HG03469 (cell line): Measurements from ENCODE around the gene SS18L1.
A peak's percentile ranks its signal among the peaks of the same experiment; 100 is the strongest.
"Not testable (repeated sequence)": the region's sequence is repeated elsewhere in the genome, so short reads cannot be mapped to it uniquely, and the experiment has no call there.

Experiments
- ATAC-seq: cut with Tn5 transposase; IDR thresholded peaks from one replicate; pipeline ENCODE4 v1.9.1; 2021; ENCODE audit warnings: mild to moderate bottlenecking, moderate library complexity, moderate number of reproducible peaks; ENCODE audit not compliant: unreplicated experiment

Gene SS18L1

GRCh38 chr20:62143081-62143956, at the start of gene SS18L1, which contains the start of gene PSMA7:
TSS of gene SS18L1 (plus strand) at chr20:62143769. CDS start at chr20:62143821, 52 bp downstream.
TSS of gene PSMA7 (minus strand) at chr20:62143394. CDS start at chr20:62143303, 91 bp downstream.
- ATAC-seq, result peak; percentile 49

- ATAC-seq, result no peak
These were observed 46.9 kb upstream of the SS18L1 start for GRCh38 chr20:62096421-62097380.

GRCh38 chr20:62097881-62098407, 45.6 kb upstream of the SS18L1 start:
- no peak for ATAC-seq

GRCh38 chr20:62101078-62101477, 42.5 kb upstream of the SS18L1 start:
- ATAC-seq, result no peak

- no peak for ATAC-seq
These were observed 39.9 kb upstream of the SS18L1 start for GRCh38 chr20:62103508-62104233.

GRCh38 chr20:62104234-62104789, 39.3 kb upstream of the SS18L1 start:
- ATAC-seq, result no peak

GRCh38 chr20:62104791-62105345, 38.7 kb upstream of the SS18L1 start:
- ATAC-seq, result no peak

- no peak for ATAC-seq
These were observed 38.0 kb upstream of the SS18L1 start for GRCh38 chr20:62105592-62105991.

- no peak for ATAC-seq
These were observed 32.4 kb upstream of the SS18L1 start for GRCh38 chr20:62111148-62111547.

GRCh38 chr20:62112368-62112767, 31.2 kb upstream of the SS18L1 start:
- ATAC-seq, result no peak

GRCh38 chr20:62114894-62115293, 28.7 kb upstream of the SS18L1 start:
- ATAC-seq, result no peak

- ATAC-seq, result not testable (repeated sequence)
These were observed 27.7 kb upstream of the SS18L1 start for GRCh38 chr20:62115800-62116407.

- ATAC-seq, result no peak
These were observed 26.8 kb upstream of the SS18L1 start for GRCh38 chr20:62116558-62117361.

- ATAC-seq, result no peak
These were observed 26.3 kb upstream of the SS18L1 start for GRCh38 chr20:62117362-62117646.

- no peak for ATAC-seq
These were observed 25.9 kb upstream of the SS18L1 start for GRCh38 chr20:62117658-62118057.

GRCh38 chr20:62118113-62119043, 25.2 kb upstream of the SS18L1 start:
- no peak for ATAC-seq

GRCh38 chr20:62119115-62119514, 24.5 kb upstream of the SS18L1 start:
- no peak for ATAC-seq
